HG02938 (cell line): ENCODE results near the gene IL17B.

ENCODE experiments used
- ATAC-seq: cut with Tn5 transposase; IDR thresholded peaks from one replicate; pipeline ENCODE4 v1.9.1; 2021; ENCODE audit warnings: mild to moderate bottlenecking, moderate library complexity; ENCODE audit not compliant: unreplicated experiment

The IL17B gene

DNA sequence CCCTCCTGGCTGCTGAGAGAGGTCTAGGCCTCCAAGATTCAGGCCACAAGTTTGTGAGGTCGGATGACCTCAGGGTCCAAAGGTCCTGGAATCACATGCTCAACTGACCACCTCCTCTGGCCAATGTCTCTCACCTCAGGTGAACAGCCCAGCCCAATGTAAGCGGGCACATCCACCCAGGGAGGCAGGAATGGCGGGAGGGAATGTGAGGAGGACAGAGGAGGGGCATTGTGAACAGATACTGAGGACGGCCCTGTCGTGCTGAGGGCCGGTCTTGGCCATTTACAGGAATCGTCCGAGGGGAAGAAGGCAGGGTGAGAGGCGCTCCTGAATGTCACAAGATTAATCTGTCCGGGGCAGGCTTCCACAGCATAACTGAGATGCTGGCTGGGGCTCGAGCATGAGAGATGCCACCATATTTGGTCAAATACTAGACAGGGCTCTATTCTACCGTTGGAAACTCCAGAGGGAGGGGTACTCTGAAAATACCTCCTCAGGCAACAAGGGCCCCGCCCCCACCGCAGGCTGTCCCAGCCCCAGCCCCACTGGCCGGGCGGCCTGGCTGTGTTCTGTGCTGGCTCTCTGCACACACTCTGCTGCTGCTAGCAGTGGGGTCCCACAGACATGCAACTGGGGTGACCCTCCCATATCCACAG, 1.5 kb upstream of the IL17B start:
- no peak for ATAC-seq

- no peak for ATAC-seq
Measured at GRCh38 chr5:149379818-149380374, 804 bp upstream of the IL17B start.

DNA sequence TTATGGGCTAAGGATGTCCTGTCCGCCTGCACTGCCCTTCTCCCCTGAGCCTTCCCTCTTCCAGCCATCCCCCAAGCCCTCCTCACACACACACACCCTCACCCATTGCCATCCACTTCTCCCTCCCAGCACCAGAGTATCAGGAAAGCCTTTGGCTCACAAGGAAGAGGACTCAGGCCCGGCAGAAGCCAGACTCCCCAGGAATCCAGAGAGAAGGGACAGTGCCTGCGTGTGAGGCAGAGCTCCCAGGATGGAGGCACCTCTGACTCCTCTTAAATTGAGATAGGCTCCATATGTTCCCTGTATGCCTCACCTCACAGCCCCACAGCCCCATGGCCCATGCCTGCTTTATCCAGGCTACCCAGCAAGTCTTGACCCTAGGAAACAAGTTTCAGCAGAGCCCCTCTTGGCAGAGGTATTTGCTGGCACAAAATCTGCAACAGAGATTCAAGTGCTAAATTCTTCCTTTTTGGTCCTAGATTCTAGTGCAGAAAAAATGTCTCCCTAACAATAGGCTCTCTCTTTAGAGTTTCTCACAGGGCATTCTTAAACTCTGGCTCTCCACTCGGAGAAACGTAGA, 761 bp downstream of the IL17B start:
- ATAC-seq: no peak

DNA sequence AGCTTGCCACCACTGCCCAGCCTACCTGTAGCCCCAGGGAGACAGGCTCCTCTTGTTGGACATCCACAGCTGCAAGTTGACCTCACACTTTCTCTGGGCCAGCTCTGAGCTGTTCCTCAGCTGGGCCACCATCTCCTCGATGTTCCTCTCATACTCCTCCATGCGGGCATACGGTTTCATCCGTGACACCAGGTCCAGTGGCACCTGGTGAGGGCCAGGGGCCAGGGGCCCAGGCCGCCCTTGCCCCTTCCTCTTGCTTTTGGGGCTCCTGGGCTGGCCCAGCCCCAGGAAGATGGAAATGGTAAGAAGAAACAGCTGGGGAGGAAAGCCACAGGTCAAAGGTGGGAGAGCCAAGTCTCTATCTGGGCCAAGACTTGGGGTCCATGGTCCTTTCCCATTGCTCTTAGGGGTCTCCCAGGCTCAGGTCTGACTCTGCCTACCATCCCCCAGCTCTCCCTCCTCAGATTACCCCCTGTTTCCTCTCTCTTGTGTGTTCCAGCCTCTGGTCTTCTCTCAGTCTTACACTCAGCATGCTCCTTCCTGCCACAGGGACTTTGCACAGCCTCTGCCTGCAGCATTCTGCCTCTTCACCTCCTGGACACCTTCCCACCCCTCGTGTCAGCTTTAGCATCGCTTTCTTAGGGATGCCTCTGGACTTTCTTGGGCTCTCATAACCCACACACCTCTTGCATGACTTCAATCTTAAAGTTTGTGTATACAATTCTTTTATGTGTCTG, 2.2 kb downstream of the IL17B start:
- no peak for ATAC-seq

- ATAC-seq: no peak
Measured at GRCh38 chr5:149376104-149376503, 3.0 kb downstream of the IL17B start.

GRCh38 chr5:149375434-149375833, 3.7 kb downstream of the IL17B start:
- ATAC-seq: no peak

GRCh38 chr5:149374801-149375200, 4.3 kb downstream of the IL17B start:
- ATAC-seq: no peak

DNA sequence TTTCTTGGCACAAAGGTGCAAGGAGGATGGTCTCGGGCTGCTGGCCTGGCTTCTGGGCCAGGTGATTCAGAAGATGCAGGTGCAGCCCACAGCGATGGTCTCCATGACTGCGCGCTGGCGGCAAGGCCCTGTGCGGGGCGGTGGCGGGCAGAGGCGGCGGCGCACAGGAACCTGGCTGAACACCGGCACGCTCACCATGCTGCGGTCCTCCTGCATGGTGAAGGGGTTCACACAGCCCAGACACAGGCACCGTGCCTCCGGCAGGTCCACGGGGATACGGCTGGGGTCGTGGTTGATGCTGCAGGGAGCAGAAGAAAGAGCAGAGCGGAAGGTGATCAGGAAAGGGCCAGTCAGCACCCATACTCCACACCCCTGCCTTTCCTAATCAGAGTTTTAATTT, 4.8 kb downstream of the IL17B start:
- no peak for ATAC-seq

GRCh38 chr5:149372932-149373331, 6.2 kb downstream of the IL17B start:
- no peak for ATAC-seq

DNA sequence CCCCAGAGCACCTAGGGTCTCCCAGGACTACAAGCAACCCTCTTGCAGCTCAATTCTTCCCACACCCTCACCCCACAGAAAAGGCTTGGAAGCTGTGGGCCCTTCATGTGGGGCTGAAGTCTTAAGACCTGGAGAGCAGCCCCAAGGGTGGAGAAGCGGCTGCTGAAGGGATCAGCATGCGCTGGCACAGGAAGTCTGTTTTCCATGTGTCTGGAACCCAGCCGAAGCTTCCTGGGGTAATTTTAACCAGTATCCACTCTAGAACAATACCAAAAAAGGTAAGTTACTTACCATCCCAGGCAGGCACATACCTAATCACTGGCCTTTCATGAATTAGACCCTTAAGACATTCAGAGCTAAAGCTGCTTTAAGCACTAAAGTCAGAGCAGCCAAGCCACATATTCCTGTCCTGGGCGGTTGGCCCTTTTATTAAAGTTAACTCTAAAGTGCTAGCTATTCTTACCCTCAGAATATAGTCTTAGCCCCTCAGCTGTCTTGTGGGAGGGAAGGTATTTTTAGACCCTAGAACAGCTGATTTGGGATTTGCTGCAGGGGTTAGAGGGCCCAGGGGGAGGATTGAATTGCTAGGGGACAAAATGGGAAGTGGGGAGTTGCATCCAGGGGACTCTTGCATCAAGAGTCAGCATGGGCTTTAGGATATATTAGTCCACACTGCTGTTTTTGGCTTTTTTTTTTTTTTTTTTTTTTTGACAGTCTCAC, 6.9 kb downstream of the IL17B start:
- ATAC-seq: no peak

DNA sequence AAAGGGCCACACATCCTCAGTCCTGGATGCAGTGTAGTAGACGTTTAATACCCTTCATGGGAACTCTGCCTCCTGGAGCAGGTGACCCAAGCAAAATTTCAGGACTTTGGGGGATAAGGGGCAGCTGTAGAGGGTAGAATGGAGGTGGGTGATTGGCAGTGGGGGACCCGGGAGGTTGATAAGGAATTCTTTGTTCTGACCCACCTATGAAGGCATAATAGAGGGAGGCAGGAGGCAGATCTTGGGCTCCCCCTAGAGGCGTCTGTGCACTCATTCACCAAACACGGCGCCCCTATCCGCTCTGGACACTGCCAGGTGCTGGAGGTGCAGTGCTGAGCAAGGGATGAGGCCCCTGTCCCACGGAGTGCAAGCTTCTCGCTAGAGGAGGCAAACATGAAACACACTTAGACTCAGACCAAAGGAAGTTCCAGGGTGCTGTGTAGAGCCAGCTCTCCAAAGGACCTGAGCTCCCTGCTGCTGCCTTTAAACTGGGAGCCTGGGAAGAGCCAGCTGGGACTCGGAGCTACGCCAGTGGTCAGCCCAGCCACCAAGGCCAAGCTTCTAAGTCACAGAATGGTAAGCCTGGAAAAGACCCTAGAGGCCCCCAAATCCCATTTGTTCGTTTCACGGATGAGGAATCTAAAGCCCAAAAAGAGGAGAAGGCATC, 7.7 kb downstream of the IL17B start:
- peak; percentile 88 for ATAC-seq

GRCh38 chr5:149370878-149371277, 8.2 kb downstream of the IL17B start:
- no peak for ATAC-seq

- ATAC-seq: no peak
Measured at GRCh38 chr5:149367972-149368645, 11.0 kb downstream of the IL17B start.

- ATAC-seq: peak; percentile 74
Measured at GRCh38 chr5:149367249-149367971, 11.7 kb downstream of the IL17B start.

DNA sequence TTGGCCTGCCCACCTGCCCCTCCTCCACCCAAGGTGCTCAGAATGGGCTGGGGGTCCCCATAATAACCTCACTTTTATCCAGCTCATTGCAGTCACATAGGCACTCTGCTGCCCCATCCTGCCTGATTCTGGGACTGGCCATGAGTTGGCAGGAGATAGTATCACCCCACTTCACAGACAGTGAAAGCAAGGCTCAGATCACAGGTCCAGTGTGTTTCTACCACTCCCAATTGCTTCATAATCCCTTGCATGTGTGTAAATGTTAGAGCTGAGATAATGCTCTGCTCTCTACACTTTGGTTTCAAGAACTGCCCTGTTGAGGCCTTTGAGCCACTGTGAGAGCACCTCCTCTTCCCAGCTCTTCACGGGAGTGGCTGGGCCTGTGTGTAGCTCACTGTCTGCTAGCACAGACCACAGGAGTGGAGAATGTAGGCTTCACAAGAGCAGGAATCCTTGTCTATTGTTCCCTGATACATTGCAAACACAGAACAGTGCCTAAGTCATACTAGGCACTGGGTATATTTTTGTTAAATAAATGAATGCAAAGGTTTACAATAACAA, 12.8 kb downstream of the IL17B start:
- ATAC-seq: no peak

DNA sequence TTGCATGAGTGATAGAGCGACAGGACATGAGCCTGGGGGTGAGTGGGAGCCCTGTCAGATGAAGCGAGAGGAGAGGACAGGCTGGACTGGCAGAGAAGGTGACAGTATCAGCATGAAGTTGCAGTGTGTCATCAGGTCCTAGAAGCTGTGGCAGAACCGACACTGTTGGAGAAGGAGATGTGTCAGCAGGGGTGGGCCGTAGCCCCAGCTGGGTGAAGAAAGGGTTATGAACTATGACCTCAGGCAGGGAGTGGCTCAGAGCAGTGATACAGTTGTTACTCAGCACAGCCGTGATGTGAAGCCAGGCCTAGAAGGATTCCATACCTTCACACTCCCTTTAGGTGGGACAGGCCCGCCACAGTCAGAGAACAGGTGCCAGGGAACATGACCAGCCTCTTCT, 13.7 kb downstream of the IL17B start:
- ATAC-seq: no peak

- no peak for ATAC-seq
Measured at GRCh38 chr5:149364719-149365118, 14.4 kb downstream of the IL17B start.

GRCh38 chr5:149363936-149364335, 15.2 kb downstream of the IL17B start:
- ATAC-seq: no peak

GRCh38 chr5:149363358-149363757, 15.7 kb downstream of the IL17B start:
- no peak for ATAC-seq
